ENCODE data around the gene THBS1. TPM values are rescaled to one million over a fixed set of nuclear protein-coding genes. Genes with fewer than 3 reads are reported as not detected.
A peak's percentile ranks its signal among the peaks of the same experiment; 100 is the strongest.

The THBS1 gene
- total and polyA plus RNA-seq, 2 experiments from 2014 or later, result 82.9 to 220 TPM

- H3K4me2 ChIP-seq, result peak overlapping the region; percentile 81
- peak overlapping the region; percentile 20 for H3K4me3 ChIP-seq
- DNase-seq (ENCODE audit: low spot score), result peak; percentile 95
- H4K20me1 ChIP-seq (ENCODE audit: insufficient read depth, poor library complexity, severe bottlenecking), result peaks cover 12% of the 10 kb centered on the region
- under 1% methylated on average over 29 of the region's 29 CpGs for WGBS (ENCODE audit: low lambda C conversion rate, missing lambda C conversion rate)
- no peaks in the 10 kb centered on the region for H3K27me3 ChIP-seq
- no peaks in the 10 kb centered on the region for H3K9me3 ChIP-seq (ENCODE audit: low read depth)
- H2AFZ ChIP-seq, result peak overlapping the region; percentile 49
- TF ChIP-seq, protein P1, sequence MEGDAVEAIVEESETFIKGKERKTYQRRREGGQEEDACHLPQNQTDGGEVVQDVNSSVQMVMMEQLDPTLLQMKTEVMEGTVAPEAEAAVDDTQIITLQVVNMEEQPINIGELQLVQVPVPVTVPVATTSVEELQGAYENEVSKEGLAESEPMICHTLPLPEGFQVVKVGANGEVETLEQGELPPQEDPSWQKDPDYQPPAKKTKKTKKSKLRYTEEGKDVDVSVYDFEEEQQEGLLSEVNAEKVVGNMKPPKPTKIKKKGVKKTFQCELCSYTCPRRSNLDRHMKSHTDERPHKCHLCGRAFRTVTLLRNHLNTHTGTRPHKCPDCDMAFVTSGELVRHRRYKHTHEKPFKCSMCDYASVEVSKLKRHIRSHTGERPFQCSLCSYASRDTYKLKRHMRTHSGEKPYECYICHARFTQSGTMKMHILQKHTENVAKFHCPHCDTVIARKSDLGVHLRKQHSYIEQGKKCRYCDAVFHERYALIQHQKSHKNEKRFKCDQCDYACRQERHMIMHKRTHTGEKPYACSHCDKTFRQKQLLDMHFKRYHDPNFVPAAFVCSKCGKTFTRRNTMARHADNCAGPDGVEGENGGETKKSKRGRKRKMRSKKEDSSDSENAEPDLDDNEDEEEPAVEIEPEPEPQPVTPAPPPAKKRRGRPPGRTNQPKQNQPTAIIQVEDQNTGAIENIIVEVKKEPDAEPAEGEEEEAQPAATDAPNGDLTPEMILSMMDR (IDR thresholded peaks at IDR 0.05; ENCODE audit: poor library complexity), result peak; percentile 97
- no peak for TF ChIP-seq EZH2phosphoT487 (IDR thresholded peaks at IDR 0.05; ENCODE audit: low read depth, severe bottlenecking, unreplicated experiment)
- peaks cover 17% of the 10 kb centered on the region for H3K4me1 ChIP-seq (ENCODE audit: insufficient read depth)
- H3K79me2 ChIP-seq, result peaks cover 25% of the 10 kb centered on the region
- H3K9me2 ChIP-seq (replicated peaks; ENCODE audit: insufficient read depth), result no peaks in the 10 kb centered on the region
- peak overlapping the region; percentile 91 for H3K27ac ChIP-seq
- no peaks in the 10 kb centered on the region for H3K36me3 ChIP-seq (replicated peaks; ENCODE audit: insufficient read depth, low read depth)
These were observed 778 bp upstream of the THBS1 start for GRCh38 chr15:39580117-39580484.

DNA sequence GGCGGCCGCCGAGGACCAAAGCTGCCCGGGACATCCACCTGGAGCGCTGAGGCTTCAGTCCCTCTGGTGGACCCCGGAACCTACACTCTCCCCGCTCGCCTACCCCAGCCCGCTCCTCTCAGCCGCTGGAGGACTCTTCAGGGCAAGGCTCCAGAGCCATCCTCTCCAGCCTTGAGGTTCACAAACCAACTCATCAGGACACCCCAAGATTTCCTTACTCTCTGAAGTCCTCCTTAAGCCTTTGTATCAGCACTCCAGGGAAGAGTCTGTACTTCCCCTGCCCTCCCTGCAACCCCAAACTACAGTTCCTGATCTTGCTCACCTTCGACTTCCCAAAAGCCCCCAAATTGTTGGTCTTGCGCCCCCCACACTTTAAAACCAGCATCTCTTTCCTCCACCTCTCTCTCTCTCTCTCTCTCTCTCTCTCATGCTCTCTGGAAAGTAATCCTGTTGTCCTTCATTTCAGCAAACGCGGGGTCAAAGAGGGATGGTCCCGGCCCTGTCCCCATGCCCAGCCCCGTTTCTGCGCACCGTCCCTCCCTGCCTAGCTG is 438 bp downstream of the THBS1 start:
- Histone ChIP-seq H3K79me2 (peaks cover 30% of the 10 kb centered on the region), H2AFZ (peak overlapping the region; percentile 49), H4K20me1 (ENCODE audit: insufficient read depth, poor library complexity, severe bottlenecking) (peaks cover 17% of the 10 kb centered on the region), H3K27me3 (no peaks in the 10 kb centered on the region), H3K9me2 (replicated peaks; ENCODE audit: insufficient read depth) (no peaks in the 10 kb centered on the region), H3K9me3 (ENCODE audit: low read depth) (no peaks in the 10 kb centered on the region), H3K4me2 (peak overlapping the region; percentile 81), H3K4me3 (peak overlapping the region; percentile 19), H3K36me3 (replicated peaks; ENCODE audit: insufficient read depth, low read depth) (no peaks in the 10 kb centered on the region), H3K27ac (peak overlapping the region; percentile 91), H3K4me1 (ENCODE audit: insufficient read depth) (peaks cover 17% of the 10 kb centered on the region)
- 8% methylated on average over 18 of the region's 18 CpGs for WGBS (ENCODE audit: low lambda C conversion rate, missing lambda C conversion rate)
- DNase-seq (ENCODE audit: low spot score), result no peak
- TF ChIP-seq, protein P1 (IDR thresholded peaks at IDR 0.05; ENCODE audit: poor library complexity), result no peak
- no peak for TF ChIP-seq EZH2 (IDR thresholded peaks at IDR 0.05; ENCODE audit: borderline replicate concordance)
- TF ChIP-seq EZH2phosphoT487 (IDR thresholded peaks at IDR 0.05; ENCODE audit: low read depth, severe bottlenecking, unreplicated experiment), result no peak

GRCh38 chr15:39581793-39582285 is 960 bp downstream of the THBS1 start:
- TF ChIP-seq EZH2phosphoT487 (IDR thresholded peaks at IDR 0.05; ENCODE audit: low read depth, severe bottlenecking, unreplicated experiment), result no peak
- TF ChIP-seq, protein P1 (IDR thresholded peaks at IDR 0.05; ENCODE audit: poor library complexity), result peak; percentile 44

More at GRCh38 chr15:39581793-39582285, 960 bp downstream of the THBS1 start:
- Histone ChIP-seq H3K36me3 (replicated peaks; ENCODE audit: insufficient read depth, low read depth) (no peaks in the 10 kb centered on the region), H3K27me3 (no peaks in the 10 kb centered on the region), H3K27ac (peak overlapping the region; percentile 91), H3K79me2 (peaks cover 30% of the 10 kb centered on the region), H2AFZ (no peak overlapping the region), H3K9me2 (replicated peaks; ENCODE audit: insufficient read depth) (no peaks in the 10 kb centered on the region), H3K4me2 (peak overlapping the region; percentile 81), H3K9me3 (ENCODE audit: low read depth) (no peaks in the 10 kb centered on the region), H3K4me3 (peak overlapping the region; percentile 19), H3K4me1 (ENCODE audit: insufficient read depth) (peaks cover 17% of the 10 kb centered on the region), H4K20me1 (ENCODE audit: insufficient read depth, poor library complexity, severe bottlenecking) (peaks cover 17% of the 10 kb centered on the region)
- DNase-seq (ENCODE audit: low spot score), result peak; percentile 79
- WGBS (ENCODE audit: low lambda C conversion rate, missing lambda C conversion rate), result 61% methylated on average over 11 of the region's 13 CpGs
